T1000 (cell line): Measurements from ENCODE around the gene RAB10.
"Not testable (repeated sequence)": the region's sequence is repeated elsewhere in the genome, so short reads cannot be mapped to it uniquely, and the experiment has no call there.

ENCODE experiments used
- DNase-seq: peaks from one replicate; lab custom pipeline; 2025; ENCODE audit warnings: mixed read lengths; lab: John Stamatoyannopoulos, UW

The RAB10 gene

DNA sequence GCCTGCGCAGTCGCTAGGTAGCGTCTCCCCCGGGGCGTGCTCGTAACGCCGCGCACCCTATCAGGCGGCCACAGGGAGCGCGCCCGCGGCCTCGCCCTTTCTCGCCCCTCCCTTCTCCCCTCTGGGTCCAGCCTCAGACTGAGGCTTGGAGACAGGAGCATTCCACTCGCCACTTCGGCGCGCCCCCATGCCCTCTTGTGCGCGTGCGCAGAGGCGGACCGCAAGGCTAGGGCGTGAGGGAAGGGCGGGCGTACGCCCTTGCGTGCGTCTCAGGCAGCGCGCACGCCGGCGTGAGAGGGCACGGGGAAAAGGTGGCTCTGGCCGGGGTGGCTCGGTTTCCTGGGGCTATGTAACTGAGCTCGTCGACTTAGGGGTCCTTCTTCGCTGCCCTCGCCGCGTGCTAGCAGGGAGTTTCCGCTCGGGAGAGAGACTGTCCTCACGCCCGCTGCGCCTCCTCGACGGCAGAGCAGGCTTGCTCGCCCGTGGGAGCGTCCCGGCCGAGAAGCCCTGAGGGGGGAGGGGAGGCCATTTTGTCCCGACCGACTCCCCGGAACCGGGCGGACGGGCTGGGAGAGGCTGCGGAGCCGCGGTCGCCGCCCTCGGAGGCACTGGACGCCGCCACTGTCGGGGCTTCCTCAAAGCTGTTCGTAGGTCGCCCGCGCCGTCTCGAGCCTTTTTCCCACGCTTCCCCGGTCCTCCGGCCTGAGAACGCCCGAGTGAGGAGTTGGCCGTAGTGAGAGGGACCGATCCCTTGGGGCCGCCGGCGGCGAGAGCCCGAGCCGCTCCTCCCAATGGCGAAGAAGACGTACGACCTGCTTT is at the start of gene RAB10:
Gene RAB10, plus strand, starts transcription at position 267 of the 819 bp plus-strand sequence. Its CDS starts 525 bp downstream, at position 792.
- peak; percentile 98 for DNase-seq

- DNase-seq: no peak
These were observed 45.8 kb upstream of the RAB10 start for GRCh38 chr2:25988134-25988533.

DNA sequence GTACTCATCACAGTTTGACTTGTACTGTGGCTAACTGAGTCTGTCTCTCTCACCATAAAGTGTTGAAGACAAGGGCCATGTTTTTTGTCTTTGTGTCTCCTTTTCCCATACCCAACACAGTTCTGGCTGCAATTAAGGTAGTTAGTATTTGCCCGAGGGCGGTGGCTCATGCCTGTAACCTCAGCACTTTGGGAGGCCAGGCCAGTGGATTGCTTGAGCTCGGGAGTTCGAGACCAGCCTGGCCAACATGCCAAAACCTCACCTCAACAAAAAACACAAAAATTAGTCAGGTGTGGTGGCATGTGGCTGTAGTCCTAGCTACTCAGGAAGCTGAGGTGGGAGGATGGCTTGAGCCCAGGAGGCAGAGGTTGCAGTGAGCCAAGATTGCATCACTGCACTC is 44.7 kb upstream of the RAB10 start:
- no peak for DNase-seq

DNA sequence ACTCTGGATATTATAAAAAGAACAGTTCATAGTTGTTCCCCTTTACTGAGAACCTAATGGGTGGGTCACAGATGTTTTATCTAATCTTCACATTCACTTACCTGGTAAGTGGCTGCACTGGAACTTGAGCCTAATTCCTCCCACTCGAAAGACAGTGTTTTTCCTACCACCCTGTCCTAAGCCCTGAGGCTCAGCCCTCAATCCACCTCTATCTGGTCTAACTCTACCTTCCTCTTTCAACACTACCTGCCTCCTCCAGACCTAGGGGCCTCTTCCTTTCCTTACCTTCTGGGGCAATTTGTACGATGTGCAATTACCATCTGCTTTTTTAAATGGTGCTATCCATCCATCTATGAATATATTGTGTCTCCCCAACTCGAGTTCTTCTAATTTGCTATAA is 41.9 kb upstream of the RAB10 start:
- no peak for DNase-seq

DNA sequence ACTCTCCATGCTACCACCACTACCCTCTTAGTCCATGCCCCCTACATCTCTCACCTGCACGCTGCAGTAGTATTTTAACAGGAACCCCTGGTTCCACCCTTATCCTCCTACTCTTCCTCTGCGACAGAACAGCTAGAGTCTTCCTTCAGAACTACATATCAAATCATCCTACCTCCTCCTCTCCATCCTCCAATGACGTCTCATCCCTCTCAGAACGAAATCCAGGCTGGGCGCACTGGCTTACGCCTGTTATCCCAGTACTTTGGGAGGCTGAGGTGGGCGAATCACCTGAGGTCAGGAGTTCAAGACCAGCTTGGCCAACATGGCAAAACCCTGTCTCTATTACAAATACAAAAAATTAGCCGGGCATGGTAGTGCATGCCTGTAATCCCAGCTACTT is 41.3 kb upstream of the RAB10 start:
- no peak for DNase-seq

- DNase-seq: no peak
These were observed 40.8 kb upstream of the RAB10 start for GRCh38 chr2:25993049-25993448.

- DNase-seq: no peak
These were observed 39.4 kb upstream of the RAB10 start for GRCh38 chr2:25994509-25994908.

GRCh38 chr2:25996844-25997243 is 37.0 kb upstream of the RAB10 start:
- DNase-seq: no peak

- not testable (repeated sequence) for DNase-seq
These were observed 35.0 kb upstream of the RAB10 start for GRCh38 chr2:25998816-25999383.

DNA sequence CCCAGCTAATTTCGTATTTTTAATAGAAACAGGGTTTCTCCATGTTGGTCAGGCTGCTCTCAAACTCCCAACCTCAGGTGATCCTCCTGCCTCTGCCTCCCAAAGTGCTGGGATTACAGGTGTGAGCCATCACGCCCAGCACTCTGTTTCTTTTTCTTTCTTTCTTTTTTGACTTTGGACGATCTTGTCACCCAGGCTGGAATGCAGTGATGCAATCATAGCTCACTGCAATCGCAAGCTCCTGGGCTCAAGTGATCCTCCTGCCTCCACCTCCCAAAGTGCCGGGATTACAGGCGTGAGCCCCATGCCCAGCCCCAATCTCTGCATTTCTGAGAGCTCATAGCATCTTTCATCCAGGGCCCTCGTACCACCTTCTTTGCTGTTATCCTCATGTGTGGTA is 34.5 kb upstream of the RAB10 start:
- not testable (repeated sequence) for DNase-seq

GRCh38 chr2:26000561-26001082 is 33.3 kb upstream of the RAB10 start:
- no peak for DNase-seq

DNA sequence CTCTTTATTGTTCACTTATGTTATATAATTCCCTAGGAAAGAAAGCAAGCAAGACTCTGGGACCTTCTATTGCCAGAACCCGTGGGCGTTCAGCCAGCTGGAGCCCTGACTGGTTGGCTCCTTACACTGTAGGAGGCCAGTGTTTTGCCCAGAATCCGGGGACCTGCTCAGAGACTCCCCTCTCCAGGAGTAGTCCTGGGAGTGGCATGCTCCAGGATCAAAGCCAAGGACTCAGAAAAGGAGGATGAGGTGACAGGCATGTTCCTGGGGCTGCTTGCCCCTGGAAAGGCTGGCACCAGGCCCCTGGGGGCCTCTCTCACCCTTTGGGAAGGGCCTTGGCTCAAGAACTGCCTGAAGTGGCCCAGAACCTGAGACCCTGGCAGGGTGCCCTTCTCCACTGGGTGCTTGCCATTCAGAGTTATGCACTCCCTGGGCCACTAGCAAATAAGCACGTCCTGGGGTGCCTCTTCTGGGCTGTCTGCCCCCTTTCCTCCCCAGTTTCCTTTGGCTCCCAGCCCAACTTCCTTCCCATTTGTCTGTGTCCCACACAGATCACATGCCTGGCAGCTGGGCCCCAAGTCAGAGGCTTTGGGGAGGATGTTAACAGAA is 32.0 kb upstream of the RAB10 start:
- DNase-seq: no peak

- DNase-seq: no peak
These were observed 31.1 kb upstream of the RAB10 start for GRCh38 chr2:26002632-26003310.

DNA sequence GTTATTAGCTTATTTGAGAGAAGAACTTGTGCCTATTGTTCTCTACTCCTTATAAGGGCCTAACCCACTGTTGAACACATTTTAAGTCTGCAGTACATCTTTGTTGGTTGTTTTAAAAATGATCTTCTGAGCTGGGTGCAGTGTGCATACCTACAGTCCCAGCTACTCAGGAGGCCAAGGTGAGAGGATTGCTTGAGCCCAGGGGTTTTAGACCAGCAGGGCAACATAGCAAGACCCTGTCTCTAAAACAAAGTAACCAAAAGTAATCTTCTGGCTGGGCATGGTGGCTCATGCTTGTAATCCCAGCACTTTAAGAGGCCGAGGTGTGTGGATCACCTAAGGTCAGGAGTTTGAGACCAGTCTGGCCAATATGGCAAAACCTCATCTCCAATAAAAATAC is 25.8 kb upstream of the RAB10 start:
- no peak for DNase-seq

DNA sequence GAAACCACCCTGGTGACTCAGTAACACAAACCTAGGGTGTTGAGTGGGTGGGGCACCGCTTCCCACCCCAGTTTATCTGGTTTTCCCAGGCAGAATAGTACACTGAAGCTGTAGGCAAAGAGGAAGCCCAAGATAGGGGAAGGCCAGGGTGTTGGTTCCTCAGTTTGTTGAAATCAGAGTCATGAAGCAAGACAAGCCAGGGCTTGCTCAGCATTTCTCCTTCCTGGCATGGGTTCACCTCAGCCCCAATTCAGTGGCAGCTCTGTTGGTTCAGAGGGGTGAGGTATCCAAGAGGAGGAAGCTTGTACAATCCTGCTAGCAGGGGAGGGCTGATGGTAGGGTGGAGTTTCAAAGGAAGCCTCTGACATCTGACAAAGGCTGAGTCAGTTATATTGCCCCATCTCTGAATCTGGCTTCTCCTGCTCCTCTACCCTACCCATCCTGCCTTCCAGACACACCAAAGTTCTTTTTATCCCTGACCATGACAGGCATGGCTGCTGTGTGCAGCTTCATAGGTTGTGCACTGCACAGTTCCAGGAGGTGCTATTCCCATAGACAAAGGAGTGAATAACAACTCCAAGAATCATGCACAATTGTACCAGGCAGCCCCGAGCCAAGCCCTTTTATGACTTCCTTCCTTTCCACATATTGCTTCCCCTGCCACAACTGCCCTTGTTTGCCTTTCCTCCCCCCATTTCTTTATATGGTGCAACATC is 24.9 kb upstream of the RAB10 start:
- DNase-seq: peak; percentile 33

- no peak for DNase-seq
These were observed 24.3 kb upstream of the RAB10 start for GRCh38 chr2:26009567-26009963.

- no peak for DNase-seq
These were observed 22.9 kb upstream of the RAB10 start for GRCh38 chr2:26010943-26011342.

DNA sequence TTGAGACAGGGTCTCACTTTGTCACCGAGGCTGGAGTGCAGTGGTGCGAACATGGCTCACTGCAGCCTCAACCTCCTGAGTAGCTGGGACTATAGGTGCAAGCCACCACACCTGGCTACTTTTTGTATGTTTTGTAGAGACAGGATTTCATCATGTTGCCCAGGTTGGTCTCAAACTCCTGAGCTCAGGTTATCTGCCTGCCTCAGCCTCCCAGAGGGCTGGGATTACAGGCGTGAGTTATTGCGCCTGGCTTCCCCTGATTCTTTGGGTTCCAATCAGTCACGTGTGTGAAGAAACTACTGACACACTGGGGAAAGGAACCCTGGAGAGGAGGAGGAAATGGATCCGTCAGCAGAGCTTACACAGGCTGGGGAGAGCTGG is 22.3 kb upstream of the RAB10 start:
- DNase-seq: no peak

DNA sequence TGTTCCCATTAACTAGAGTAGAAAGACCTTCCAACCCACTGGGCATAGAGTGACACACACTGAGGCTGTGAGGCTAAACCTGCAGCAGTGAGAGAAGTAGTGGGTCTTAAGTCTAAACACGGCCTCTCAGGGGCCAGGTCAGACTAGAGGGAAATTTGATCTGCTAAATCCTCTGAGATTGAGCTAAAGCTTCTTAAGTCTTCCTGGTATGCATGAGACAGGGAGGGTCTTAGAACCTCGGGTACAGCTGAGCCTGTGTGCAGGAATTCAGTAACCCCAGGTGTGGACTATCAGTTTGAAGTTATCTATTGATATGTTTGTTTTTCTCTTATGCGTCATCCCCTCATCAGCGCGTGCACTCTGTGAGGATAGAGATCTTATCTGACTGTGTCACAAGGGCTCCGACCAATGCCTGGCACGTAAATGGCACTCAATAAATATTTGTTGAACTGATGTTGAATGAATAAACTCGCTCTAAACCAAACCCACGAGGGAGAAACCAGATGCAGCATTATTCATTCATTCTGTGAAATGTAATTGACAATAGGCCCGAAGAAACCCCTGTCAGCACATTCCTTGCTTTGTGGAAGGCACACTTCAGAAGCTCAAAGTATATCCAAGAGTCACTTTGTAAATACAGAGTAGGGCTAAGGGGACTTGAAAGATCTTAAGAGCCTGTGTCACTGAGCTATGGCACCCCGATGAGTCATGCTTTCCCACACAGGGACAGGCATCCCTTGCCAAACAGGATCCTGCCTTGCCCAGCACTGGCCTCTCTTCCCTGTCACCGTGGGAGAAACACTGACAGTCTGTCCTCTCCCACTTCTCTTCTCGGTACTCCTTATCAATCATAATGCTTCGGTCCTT is 21.7 kb upstream of the RAB10 start:
- peak; percentile 56 for DNase-seq

- DNase-seq: no peak
These were observed 20.2 kb upstream of the RAB10 start for GRCh38 chr2:26013668-26014067.
